NB4 (cell line): ENCODE data around the gene MPRIP.

ENCODE experiments used
- CTCF ChIP-seq: IDR thresholded peaks from one replicate; pipeline ENCODE4 v1.5.1; 2012; ENCODE audit warnings: low read depth, low read length
- MAX ChIP-seq: IDR thresholded peaks from 2 replicates; pipeline ENCODE4 v1.6.1; 2011; ENCODE audit warnings: low read depth, low read length

GRCh38 chr17:17028059-17028877, 14.0 kb upstream of the MPRIP start:
- TF ChIP-seq MAX (no peak), CTCF (no peak)
